Activated CD4-positive, alpha-beta T cell treated with anti-CD3 and anti-CD28 coated beads, Interleukin-2, Interleukin-6, amounts not matched to agents 100 ng/mL and 50 ng/mL, durations not matched to agents 16 hours and 8 hours (primary cell): ENCODE measurements around the gene GRB10.

Experiments
- DNase-seq: peaks from one replicate; pipeline ENCODE4 v3.0.0-alpha.2; 2020

GRB10 gene

DNA sequence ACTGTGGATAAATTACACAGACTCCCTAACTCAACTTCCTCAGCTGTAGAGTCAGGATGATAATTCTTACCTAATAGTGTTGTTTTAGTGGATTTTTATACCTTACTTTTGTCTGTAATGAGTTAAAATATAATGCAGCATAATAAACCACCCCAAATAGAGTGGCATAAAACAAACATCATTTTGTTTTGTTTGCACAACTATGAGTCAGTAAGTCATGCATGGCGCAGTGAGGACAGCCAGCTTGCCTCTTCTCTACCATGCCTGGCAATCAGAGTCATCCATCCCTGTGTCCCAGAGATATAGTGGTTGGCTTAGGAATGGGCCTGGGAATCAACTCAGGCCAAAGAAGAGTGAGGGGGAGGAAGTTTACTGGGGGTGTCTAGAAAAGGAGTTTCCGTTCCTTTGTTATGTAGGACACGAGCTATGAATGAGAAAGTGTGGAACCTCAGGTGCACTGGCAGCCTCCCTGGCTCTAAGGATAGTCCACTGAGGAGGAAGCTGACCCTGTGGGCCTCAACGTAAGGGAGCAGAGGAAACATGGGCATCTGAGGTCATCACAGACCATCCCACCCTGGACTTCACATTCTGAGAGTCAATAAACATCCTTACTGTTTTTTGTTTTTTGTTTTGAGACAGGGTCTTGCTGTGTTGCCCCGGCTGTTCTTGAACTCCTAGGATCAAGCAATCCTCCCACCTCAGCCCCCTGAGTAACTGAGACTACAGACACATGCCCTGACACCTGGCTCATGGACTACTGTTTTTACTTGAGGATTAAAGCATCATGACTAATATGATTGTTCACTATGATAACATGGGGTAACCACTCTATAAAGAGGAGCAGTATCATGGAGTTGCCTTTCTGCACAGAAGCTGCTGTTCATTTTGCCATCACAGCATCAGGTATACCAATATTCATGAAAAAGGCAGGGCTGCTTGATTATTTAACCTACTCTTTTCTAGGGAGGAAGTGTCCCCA is 21.0 kb upstream of the GRB10 start:
- DNase-seq, result no peak

GRCh38 chr7:50801907-50802306 is 19.2 kb upstream of the GRB10 start:
- DNase-seq, result no peak

GRCh38 chr7:50799873-50800272 is 17.2 kb upstream of the GRB10 start:
- DNase-seq, result no peak

GRCh38 chr7:50798126-50798525 is 15.4 kb upstream of the GRB10 start:
- DNase-seq, result no peak

DNA sequence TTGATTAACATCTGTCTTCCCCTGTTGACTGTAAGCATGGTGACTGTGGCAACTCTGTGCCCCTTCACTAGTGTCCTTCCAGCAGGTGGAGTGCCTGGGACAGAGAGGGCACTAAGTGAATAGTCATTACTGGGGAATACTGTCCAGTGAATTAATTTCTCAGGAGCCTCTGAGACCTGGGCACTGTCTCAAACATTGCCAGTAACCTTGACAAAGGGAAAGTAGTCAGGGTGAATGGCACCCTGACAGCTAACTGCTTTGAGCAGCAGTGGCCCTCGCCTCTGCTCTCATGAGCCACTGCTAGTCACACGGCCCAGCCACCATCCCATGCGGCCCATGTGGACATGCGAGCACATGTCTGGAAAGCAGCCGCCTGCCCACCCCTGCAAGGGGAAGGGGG is 13.1 kb upstream of the GRB10 start:
- no peak for DNase-seq

- DNase-seq, result no peak
Observed at GRCh38 chr7:50795253-50795652, 12.6 kb upstream of the GRB10 start.

- no peak for DNase-seq
Observed at GRCh38 chr7:50793947-50794570, 11.4 kb upstream of the GRB10 start.

- DNase-seq, result peak; percentile 30
Observed at GRCh38 chr7:50793120-50793946, 10.6 kb upstream of the GRB10 start.

DNA sequence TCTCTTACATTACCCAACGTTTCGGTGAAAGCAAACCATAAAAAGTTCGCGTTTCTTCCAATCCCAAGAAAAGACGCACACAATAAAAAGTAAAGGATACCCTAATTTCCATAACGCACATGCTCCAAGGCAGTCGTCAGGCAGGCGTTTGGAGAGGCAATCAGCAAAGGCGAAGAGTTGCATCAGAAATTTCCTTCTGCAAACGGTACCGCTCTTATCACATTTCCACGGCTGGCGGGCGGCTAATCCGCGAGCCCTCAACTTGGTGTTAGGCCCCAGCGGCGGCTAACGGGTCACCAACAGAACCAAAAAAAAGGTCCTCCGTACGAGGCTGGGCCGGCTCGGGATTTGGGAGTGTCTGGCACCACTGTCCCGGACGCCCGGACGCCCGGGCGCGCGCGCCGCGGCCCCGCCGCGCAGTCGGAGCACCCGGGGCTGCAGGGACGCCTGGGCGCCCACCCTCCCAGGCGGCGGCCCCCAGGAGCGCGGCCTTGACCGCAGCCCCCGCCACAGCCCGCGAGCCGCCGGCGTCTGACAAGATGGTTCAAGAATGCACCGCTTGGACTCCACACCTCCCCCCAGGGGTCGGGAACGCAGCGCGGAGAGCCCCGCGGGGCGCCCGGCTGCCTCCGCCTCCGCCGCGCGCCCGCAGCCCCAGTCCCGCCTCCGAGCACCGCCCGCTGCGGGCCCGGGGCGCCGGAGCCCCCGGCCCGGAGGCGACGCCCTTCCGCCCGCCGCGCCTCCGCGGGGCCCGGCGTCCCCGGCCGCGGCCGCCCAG is 9.8 kb upstream of the GRB10 start:
- DNase-seq, result no peak

DNA sequence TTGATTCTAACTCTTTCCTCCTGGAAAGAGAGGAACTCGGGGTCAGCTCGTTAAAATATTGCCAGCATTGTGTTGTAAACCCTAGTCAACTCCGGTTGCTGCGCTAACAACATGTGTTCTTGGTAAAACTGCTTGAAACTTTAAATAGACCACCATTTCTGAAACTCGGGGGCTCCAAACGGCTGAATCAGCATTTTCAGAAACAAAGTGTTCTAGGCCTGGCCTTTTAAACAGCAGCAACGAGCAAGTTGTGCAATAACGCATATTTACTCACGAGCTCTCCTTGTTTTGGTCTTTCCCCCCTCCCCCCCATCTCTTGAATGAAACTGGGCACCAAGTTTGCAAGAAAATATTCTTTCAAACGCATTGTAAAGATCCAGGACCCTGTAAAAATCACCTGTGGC is 9.2 kb upstream of the GRB10 start:
- no peak for DNase-seq

- no peak for DNase-seq
Observed at GRCh38 chr7:50791363-50791937, 8.8 kb upstream of the GRB10 start.

DNA sequence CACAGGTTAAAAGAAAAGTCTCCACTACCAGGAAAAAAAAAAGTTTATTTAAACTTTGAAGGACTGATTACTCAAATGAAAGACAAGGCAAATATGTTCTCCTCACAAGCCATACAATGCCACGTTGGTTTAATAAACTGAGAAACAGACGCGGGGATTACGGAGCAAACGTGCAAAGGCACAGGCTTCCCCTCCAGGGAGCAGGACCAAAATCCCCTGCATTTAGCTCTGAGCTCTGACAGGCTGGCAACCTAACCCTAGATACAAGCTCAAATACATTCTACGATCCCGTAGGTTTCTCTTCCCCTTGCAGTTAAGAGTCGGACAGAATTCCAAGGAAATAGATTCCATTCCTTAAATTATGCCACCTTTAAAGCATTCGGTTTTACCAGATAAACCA is 7.7 kb upstream of the GRB10 start:
- DNase-seq, result no peak

DNA sequence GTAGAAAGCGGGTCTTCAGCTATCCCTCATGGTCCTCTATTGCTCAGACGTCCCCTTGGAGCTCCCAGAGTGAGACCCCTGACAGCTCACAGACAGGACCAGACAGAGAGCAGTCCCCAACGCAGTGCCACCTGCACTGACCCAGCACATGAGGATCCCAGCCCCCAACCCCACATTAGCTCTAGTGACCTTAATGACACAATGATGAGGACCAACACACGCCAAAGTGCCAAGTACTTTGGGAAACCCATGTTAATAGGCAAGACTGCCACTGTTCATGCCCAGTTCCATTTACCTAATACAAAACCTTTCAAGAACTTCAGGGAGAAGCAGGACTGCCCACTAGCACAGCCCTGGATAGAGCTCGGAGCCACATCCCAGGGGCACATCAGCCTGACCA is 5.7 kb upstream of the GRB10 start:
- DNase-seq, result no peak

GRCh38 chr7:50787825-50788224 is 5.1 kb upstream of the GRB10 start:
- no peak for DNase-seq

GRCh38 chr7:50785346-50785745 is 2.6 kb upstream of the GRB10 start:
- no peak for DNase-seq

DNA sequence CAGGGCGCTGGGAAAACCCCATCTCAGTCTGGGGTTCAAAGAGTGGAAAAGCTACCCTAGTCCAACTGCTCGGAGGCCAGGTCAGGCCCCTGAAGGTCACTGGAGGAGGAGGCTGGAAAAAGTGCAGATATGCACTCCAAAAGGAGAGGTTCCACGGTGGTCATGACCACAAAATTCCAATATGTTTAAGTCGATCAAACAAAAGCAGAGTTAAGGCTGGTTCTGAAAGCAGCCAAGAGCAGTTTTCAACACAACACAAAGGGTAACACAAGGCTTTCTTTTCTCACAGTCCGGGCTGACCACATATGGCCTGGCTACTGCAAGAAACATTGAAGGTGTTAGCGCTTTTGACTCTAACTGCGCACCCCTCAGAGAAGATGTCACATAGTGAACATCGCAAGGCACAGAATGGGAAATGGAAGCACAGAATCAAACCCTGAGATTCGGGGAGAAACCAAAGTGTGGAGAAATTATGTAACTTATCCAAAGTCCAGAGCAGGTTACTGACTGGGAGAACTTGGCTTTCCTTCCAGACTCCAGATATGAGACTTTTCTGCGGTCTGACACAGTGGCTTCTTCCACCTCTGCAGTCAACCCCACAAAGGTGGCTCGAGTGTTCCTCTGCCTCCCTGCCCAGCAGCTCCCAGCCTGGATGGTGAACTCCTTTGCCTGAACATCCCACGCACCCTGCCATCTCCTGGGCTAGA is 1.3 kb upstream of the GRB10 start:
- no peak for DNase-seq

DNA sequence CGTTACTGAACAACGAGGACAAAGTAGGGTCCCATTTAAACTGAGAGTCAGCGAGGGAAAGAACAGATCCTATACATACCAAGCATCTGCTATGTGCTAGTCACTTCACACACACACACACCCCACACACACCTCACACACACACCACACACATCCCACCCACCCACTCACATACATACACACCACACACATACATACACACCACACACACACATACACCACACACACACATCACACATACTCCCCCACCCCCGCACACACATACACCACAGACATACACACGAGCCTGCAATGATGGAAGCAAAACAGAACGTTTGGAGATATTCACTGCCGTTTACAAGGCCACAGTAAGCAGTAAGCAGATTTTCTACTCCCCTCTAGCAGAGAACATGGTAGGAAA is 607 bp upstream of the GRB10 start:
- DNase-seq, result no peak

- no peak for DNase-seq
Observed at GRCh38 chr7:50781381-50782293, 1.1 kb downstream of the GRB10 start.

DNA sequence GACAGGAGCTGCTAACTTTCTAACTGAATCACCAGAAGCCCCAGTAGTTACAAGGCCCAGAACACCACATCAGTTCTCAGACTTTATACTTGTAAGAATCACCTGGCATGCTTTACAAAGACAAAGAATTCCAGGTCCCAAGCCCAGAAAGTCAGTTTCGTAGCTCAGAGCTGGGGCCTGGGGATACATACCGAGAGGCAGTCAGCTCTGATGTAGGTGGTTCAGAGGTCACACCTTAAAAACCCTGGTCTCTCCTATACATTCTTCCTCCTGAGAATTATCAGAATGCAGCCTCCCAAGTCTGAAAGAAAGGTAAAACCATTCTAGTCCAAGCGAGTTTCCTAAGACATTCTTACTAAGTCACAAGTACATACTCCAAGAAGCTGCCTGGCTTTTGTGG is 2.3 kb downstream of the GRB10 start:
- DNase-seq, result no peak

DNA sequence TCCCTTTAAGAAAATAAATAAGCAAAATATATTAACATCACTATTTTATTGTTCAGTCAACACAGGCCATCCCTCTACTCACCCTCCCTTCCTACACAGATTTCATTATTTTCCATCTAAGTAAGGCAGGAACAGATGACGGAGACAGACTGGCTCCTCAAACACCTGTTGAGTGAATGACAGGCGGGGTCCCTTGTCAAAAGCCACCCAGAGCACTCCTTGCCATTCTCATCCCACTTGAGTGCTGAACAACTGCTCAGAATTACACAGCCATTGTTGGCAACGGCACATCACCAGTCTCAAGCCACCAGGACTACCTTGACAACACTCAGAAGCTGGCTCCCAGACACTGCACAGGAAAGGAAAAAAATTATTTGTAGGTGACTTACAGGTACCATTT is 3.3 kb downstream of the GRB10 start:
- no peak for DNase-seq

DNA sequence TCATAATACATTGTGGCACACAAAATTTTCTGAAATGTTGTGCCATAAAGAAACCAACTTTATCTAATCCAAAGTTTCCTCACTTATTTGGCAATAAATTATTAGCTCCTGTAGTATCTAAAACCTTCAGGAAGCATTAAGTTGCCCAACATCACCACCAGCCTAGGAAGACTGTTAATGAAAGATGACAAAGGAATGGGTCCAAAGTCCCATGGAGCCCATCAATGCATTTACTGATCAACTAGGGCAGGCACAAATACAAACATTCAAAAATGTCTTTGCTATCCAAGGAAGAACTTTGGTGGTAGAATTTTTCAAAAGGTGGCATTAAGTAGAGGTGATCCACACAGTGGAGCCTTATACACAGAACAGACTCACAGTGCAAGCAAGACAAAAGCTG is 4.5 kb downstream of the GRB10 start:
- no peak for DNase-seq
